DMS53 (cell line): ENCODE results near the gene CCDC187.

Source experiments
- DNase-seq: peaks from one replicate; lab custom pipeline; 2025; lab: John Stamatoyannopoulos, UW

CCDC187 gene

GRCh38 chr9:136339173-136339957, 35.5 kb upstream of the CCDC187 start:
- DNase-seq = peak; percentile 89

- DNase-seq = no peak
Measured at GRCh38 chr9:136338511-136338910, 34.6 kb upstream of the CCDC187 start.

- no peak for DNase-seq
Measured at GRCh38 chr9:136337416-136338395, 33.8 kb upstream of the CCDC187 start.

GRCh38 chr9:136336881-136337280, 33.0 kb upstream of the CCDC187 start:
- DNase-seq = no peak

- DNase-seq = no peak
Measured at GRCh38 chr9:136336156-136336870, 32.4 kb upstream of the CCDC187 start.

GRCh38 chr9:136335296-136336155, 31.6 kb upstream of the CCDC187 start:
- no peak for DNase-seq

GRCh38 chr9:136334541-136334940, 30.6 kb upstream of the CCDC187 start:
- DNase-seq = no peak

- DNase-seq = no peak
Measured at GRCh38 chr9:136333486-136333885, 29.6 kb upstream of the CCDC187 start.

GRCh38 chr9:136333045-136333444, 29.2 kb upstream of the CCDC187 start:
- DNase-seq = no peak

GRCh38 chr9:136332482-136332983, 28.6 kb upstream of the CCDC187 start:
- no peak for DNase-seq

- DNase-seq = no peak
Measured at GRCh38 chr9:136331556-136332481, 27.9 kb upstream of the CCDC187 start.

- DNase-seq = no peak
Measured at GRCh38 chr9:136331030-136331429, 27.1 kb upstream of the CCDC187 start.

GRCh38 chr9:136330406-136330990, 26.6 kb upstream of the CCDC187 start:
- DNase-seq = no peak

GRCh38 chr9:136329636-136330405, 25.9 kb upstream of the CCDC187 start:
- DNase-seq = no peak

GRCh38 chr9:136329211-136329627, 25.3 kb upstream of the CCDC187 start:
- DNase-seq = no peak

GRCh38 chr9:136328622-136329041, 24.7 kb upstream of the CCDC187 start:
- peak; percentile 36 for DNase-seq

GRCh38 chr9:136328011-136328621, 24.2 kb upstream of the CCDC187 start:
- peak; percentile 65 for DNase-seq

GRCh38 chr9:136327304-136327974, 23.5 kb upstream of the CCDC187 start, which contains the start of gene GPSM1:
TSS of gene GPSM1 (plus strand) at chr9:136327539. CDS start at chr9:136327696, 157 bp downstream.
- DNase-seq = peak; percentile 76
